T-helper 1 cell treated with Interleukin-12 subunit alpha and Interleukin-12 subunit beta and Interleukin-4 antibody, amounts not matched to agents 30 μg/mL and 1 μg/mL, for 36 hours (primary cell): Measurements from ENCODE around the gene VOPP1.
"Not testable (repeated sequence)": the region's sequence is repeated elsewhere in the genome, so short reads cannot be mapped to it uniquely, and the experiment has no call there.

Experiments
- H3K27ac Mint-ChIP-seq: one replicate; pipeline ENCODE4 v1.8.0; 2021; ENCODE audit warnings: mild to moderate bottlenecking, mixed read lengths
- H3K27me3 Mint-ChIP-seq: one replicate; pipeline ENCODE4 v1.8.0; 2021; ENCODE audit warnings: low read depth, mixed read lengths
- H3K36me3 Mint-ChIP-seq: one replicate; pipeline ENCODE4 v1.8.0; 2021; ENCODE audit warnings: low read depth, mixed read lengths
- H3K4me1 Mint-ChIP-seq: one replicate; pipeline ENCODE4 v1.8.0; 2021; ENCODE audit warnings: low read depth, mixed read lengths
- H3K4me3 Mint-ChIP-seq: one replicate; pipeline ENCODE4 v1.8.0; 2021; ENCODE audit warnings: mild to moderate bottlenecking, moderate library complexity, mixed read lengths
- H3K9me3 Mint-ChIP-seq: one replicate; pipeline ENCODE4 v1.8.0; 2021; ENCODE audit warnings: mixed read lengths

The VOPP1 gene

DNA sequence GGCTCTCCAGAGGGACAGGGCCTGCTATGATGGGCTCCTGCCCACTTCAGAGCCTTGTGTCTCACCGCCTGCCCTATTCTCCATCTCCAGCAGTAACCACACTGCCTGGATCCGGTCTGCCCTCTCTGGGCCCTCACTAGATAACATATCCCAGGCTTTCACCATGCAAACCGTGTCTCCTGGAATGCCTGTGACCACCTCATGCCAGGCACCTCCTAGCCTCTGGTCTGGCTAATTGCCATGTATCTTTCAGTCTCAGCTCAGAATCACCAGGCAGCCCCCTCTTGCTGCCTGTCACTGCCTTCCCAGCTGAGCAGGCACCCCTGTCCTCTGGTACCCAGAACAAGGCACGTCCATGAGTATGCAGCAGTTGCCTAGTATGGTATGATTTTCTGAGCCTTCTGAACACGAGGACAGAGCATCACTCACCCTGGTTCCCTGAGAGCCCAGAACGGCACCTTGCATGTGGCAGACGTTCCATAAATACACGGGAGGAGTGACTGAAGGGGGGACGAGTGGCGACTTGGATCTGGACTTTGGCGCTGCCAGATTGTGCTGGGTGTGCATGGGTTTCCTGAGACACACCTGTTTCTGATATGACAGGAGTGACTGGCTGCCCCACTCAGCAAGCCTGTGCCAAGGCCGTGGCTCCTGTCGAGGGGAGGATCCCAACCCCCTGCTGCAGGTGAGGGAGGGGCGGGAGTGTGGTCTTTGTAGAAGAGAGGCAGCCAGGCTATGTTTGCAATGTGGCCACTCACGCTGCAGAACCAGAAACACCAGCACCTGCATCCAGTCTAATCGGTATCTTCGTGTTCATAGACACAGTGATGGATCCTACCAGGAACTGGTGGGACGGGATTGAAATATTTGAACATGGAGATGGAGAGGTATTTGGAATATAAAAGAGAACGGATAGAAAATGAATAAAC lies 95.2 kb downstream of the VOPP1 start:
- peak overlapping the region; percentile 29 for H3K27ac Mint-ChIP-seq
- no peaks in the 10 kb centered on the region for H3K9me3 Mint-ChIP-seq
- H3K4me3 Mint-ChIP-seq, result no peak overlapping the region
- H3K4me1 Mint-ChIP-seq, result peaks cover 57% of the 10 kb centered on the region
- no peaks in the 10 kb centered on the region for H3K27me3 Mint-ChIP-seq
- peaks cover 46% of the 10 kb centered on the region for H3K36me3 Mint-ChIP-seq

DNA sequence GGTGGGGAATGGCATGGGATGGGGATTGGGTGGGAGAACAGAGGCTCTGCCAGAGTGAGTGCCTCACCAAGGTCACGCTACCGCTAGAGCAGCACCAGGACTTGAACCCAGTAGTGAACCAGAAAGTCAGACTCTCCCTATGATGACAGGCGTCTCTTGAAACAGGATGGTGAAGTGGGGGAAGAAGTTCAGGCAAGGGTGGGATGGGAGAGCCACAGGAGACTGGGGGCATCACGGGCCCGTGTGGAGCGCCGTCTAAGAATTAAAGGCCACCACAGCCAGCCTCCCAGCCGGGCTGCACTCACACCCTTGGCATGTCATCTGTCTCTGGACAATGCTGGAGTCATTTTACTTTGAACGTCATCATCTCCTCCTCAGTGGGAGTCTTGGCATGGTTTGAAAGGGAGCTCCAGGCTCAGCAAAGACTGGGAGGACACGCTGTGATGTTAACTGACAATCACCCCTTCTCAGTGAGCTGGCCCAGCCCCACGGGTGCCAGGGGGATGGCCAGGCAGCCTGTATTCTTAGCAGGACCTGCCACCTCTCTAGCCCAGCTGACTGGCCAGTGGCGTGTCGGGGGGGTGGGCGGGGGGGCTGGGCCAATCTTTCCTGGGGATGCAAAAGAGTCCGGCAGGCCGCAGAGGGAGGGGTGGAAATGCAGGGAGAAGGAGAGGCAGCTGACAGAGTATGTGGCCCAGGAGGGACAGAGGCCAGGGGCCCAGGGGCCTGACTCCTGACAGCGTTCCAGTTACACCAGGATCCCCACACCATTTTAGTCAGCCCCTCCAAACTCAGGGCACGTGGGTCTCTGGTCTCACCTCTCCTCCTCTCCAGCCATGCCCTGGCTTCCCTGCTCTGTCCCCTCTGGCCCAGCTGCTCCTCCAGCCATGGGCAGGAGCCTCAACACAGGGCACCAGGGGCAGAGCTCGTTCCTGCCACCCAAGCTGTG lies 96.2 kb downstream of the VOPP1 start:
- no peaks in the 10 kb centered on the region for H3K27me3 Mint-ChIP-seq
- H3K4me3 Mint-ChIP-seq, result peak overlapping the region; percentile 69
- peak overlapping the region; percentile 75 for H3K27ac Mint-ChIP-seq
- H3K9me3 Mint-ChIP-seq, result no peaks in the 10 kb centered on the region
- peaks cover 48% of the 10 kb centered on the region for H3K36me3 Mint-ChIP-seq
- peaks cover 56% of the 10 kb centered on the region for H3K4me1 Mint-ChIP-seq

DNA sequence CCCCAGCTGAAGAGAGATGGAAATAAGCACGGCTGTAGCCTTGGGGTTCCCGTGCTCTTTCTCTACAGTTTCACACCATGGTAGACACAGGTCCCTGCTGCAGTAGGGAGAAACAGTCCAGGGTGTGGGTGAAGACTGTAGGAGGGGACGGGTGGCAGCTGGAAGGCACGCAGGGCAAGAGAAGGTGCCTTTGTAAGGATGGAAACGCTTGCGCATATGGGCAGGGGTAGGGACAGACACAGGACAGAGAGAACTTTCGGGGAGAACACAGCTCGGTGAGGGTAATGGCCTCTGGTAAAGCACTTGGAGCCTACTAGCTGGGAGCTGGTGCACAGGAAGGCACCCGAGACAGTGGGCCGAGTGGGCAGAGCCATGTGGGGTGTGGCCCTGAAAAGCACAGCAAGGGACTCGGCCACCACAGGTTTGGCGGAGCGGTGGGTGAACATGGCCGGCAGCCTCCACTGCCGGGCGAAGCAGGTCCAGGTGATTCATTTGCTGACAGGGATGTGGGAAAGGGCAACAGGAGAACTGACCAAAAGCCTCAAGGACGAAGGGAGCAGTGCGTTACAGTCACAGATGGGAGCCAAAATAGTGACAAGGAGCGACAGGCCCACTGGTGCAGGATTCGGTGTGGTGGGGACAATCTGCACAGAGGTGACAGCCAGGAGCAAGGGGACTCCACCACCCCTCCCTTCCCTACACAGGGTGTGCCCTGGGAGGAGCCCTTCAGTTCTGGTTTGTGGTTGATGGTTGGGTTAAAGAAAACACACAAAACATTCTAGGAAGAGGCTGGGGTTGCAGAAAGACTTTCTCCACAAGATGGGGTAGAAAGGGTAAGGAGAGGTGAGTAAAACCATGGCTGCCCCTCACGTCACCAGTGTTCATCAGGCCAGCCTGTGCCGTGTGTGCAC lies 97.1 kb downstream of the VOPP1 start:
- H3K4me3 Mint-ChIP-seq, result peak overlapping the region; percentile 69
- peaks cover 54% of the 10 kb centered on the region for H3K4me1 Mint-ChIP-seq
- H3K9me3 Mint-ChIP-seq, result no peaks in the 10 kb centered on the region
- H3K27me3 Mint-ChIP-seq, result no peaks in the 10 kb centered on the region
- peak overlapping the region; percentile 75 for H3K27ac Mint-ChIP-seq
- H3K36me3 Mint-ChIP-seq, result peaks cover 47% of the 10 kb centered on the region

DNA sequence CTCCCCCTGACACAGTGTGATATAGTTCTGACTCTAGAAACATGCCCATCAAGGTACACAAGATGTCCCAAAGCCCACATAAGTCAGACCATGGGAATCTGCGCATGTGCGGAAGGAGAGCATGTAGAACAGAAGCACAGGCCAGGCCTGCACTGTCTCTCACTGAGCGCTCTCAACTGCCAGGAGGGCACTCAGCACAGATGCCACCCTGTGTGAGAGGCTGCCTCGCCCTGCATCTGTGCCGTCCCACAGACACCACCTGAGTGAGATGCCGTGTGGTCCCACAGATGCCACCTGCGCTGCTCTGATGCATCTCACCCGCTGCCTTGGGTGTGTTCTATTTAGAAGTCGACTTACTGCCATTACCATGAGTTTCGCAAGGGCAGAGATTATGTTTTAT lies 98.4 kb downstream of the VOPP1 start:
- peak overlapping the region; percentile 69 for H3K4me3 Mint-ChIP-seq
- H3K27ac Mint-ChIP-seq, result peak overlapping the region; percentile 58
- H3K9me3 Mint-ChIP-seq, result no peaks in the 10 kb centered on the region
- H3K27me3 Mint-ChIP-seq, result no peaks in the 10 kb centered on the region
- H3K4me1 Mint-ChIP-seq, result peaks cover 65% of the 10 kb centered on the region
- H3K36me3 Mint-ChIP-seq, result peaks cover 47% of the 10 kb centered on the region

DNA sequence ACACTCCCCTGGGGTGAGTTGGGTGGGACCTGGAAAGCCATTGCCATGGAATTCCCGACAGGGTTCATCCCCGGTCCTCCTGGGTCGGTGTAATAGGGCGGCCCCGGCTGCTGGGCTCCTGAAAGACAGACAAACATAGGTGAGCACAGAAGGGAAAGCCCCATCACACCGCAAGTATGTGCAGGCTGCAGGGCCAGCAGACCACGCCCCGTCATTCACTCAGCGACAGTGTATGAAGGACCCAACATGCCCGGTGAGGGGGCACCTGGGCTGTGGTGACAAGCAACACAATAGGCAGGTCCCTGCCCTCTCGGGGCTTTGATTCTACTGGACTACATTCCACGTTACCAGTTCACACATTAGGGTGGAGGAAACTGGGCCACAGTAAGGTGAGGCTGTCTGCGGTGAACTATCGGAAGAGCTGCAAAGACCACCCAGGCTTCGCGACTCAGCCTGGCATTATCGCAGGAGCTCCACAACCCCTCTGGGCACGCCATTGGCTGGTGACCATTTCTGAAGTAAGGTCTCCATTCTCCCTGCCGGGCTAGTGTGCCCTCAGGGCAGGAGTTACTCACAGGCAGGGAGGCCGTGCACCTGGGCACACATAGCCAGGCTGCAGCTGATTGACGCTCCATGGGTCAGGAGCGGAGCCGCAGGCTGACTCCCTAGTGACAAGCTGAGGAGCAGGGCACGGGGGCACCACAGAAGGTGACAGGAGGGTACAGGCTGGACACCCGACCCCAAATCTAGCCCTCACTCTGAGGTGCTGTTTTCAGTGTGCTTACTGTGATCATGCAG lies 99.2 kb downstream of the VOPP1 start:
- no peak overlapping the region for H3K27ac Mint-ChIP-seq
- H3K27me3 Mint-ChIP-seq, result no peaks in the 10 kb centered on the region
- peaks cover 49% of the 10 kb centered on the region for H3K36me3 Mint-ChIP-seq
- H3K4me3 Mint-ChIP-seq, result no peak overlapping the region
- peaks cover 65% of the 10 kb centered on the region for H3K4me1 Mint-ChIP-seq
- no peaks in the 10 kb centered on the region for H3K9me3 Mint-ChIP-seq

DNA sequence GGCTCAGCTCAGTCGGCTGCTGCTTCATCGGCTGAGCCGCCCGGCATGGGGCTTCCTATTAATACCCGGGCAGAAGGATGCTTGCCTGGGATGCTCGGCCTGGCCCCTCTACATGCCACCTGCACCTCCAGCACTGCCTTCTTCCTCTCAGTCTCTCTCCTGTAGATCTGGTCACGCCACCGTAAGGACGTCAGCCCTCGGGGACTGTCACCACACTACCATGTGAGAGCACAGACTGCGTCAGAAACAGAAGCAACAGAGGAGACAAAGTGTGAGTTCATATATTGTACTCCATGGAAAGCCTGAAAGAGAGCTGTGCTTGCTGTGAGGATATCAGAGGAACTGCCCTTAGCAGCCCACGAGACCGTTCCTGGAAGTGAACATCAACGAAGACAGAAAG lies 99.9 kb downstream of the VOPP1 start:
- Mint-ChIP-seq H3K4me1 (peaks cover 63% of the 10 kb centered on the region), H3K36me3 (peaks cover 47% of the 10 kb centered on the region)
- not testable (repeated sequence) for H3K9me3 Mint-ChIP-seq, H3K27me3 Mint-ChIP-seq, H3K4me3 Mint-ChIP-seq, H3K27ac Mint-ChIP-seq

DNA sequence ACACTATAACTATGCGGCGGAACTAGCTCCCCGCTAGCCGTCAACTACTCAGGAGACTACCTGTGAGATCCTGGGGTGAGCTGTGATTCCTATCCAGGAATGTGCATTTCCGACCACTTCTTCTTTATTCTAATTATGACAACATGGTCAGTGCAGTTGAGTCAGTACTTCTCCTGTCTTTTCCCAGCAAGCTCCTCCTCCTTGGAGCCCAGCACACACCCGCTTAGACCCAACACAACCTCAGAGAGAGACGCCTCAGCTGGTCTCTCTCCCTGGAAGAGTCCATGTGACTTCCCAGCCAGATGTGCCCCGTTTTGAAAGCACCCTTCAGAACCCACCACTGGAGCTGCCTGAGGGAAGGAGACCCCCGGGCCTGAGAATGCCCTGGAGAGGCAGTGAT lies 100.7 kb downstream of the VOPP1 start:
- Mint-ChIP-seq H3K4me1 (peaks cover 59% of the 10 kb centered on the region), H3K36me3 (peaks cover 49% of the 10 kb centered on the region)
- H3K9me3 Mint-ChIP-seq, H3K27ac Mint-ChIP-seq, H3K27me3 Mint-ChIP-seq, H3K4me3 Mint-ChIP-seq: not testable (repeated sequence)

DNA sequence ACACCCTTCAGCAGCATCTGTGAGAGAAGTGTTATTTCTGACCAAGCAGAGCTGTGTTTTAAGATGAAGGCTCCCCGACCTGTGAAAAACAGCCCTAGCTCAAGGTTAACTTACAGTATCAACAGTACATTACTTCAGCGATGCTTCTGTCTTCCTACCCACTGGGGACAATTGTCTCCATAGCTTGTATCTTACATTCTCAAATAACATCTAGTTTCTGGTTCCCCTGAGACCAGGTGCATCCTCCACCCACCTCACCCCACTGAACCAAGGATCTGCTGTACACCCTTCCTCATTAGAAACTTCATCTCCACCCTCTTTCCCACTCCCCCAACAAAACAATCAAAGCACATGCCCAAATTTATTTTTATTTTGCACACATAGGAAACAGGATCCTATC lies 102.0 kb downstream of the VOPP1 start:
- Mint-ChIP-seq H3K4me1 (peaks cover 55% of the 10 kb centered on the region), H3K27ac (peak overlapping the region; percentile 71), H3K27me3 (no peaks in the 10 kb centered on the region), H3K9me3 (peaks cover 1% of the 10 kb centered on the region), H3K4me3 (peak overlapping the region; percentile 64), H3K36me3 (peaks cover 53% of the 10 kb centered on the region)

DNA sequence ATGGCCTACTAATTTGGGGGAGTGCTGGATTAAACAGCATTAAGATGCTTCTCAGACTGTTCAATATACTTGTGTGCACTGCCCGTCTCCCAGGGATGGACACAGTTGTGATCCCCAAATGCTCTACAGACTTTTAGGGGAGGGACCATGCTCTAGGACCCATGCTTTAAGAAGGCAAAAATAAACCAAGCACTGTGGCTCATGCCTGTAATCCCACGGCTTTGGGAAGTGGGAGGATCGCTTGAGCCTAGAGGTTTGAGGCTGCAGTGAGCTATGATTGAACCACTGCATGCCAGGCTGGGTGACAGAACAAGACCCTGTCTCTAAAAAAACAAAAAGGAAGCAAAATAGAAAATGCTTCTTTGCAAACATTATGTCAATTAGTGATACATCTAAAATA lies 102.6 kb downstream of the VOPP1 start:
- peaks cover 6% of the 10 kb centered on the region for H3K9me3 Mint-ChIP-seq
- H3K4me3 Mint-ChIP-seq, result peak overlapping the region; percentile 28
- peaks cover 53% of the 10 kb centered on the region for H3K36me3 Mint-ChIP-seq
- peaks cover 52% of the 10 kb centered on the region for H3K4me1 Mint-ChIP-seq
- no peaks in the 10 kb centered on the region for H3K27me3 Mint-ChIP-seq
- H3K27ac Mint-ChIP-seq, result peak overlapping the region; percentile 73

DNA sequence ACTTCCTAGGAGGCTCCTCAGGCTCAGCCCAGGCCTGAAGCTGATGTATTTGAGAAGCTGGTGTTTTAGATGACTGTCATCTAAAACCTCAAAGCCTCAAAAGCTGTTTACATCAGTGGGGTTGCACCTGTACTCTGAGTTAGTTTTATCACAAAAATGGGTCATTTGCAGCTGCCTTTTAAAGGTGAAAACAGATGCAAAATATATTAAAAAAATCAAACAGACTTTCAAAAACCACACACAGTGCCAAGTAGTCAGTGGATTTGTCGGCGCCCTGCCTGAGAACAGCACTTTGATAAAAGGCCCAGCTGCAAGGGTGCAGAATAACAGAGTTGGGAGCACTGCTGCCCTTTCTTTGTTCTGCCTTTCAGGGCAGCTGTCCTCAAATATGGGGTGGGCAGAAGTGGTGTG lies 103.0 kb downstream of the VOPP1 start:
- Mint-ChIP-seq H3K4me1 (peaks cover 48% of the 10 kb centered on the region), H3K4me3 (peak overlapping the region; percentile 28), H3K9me3 (peaks cover 9% of the 10 kb centered on the region), H3K36me3 (peaks cover 53% of the 10 kb centered on the region), H3K27me3 (no peaks in the 10 kb centered on the region), H3K27ac (peak overlapping the region; percentile 73)

DNA sequence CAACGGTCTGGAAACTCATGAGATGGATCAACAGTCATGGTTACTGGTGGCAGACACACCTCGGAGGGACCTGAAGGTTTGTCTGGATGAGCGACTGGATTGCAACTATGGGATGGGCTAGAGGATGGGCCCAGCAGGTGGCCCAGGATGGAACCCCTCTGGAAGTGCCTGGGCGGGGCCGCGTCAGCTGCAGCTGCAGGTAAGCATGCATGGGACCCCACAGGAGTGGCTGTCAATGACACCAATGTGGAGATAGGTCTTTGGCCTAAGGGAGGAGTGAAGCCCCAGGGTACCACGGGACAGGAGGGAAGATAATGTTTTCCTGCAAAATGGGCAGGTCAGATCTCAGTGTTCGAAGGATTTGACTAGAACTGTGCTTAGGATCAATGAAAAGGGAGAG lies 103.8 kb downstream of the VOPP1 start:
- H3K27ac Mint-ChIP-seq, result peak overlapping the region; percentile 73
- H3K36me3 Mint-ChIP-seq, result peaks cover 55% of the 10 kb centered on the region

DNA sequence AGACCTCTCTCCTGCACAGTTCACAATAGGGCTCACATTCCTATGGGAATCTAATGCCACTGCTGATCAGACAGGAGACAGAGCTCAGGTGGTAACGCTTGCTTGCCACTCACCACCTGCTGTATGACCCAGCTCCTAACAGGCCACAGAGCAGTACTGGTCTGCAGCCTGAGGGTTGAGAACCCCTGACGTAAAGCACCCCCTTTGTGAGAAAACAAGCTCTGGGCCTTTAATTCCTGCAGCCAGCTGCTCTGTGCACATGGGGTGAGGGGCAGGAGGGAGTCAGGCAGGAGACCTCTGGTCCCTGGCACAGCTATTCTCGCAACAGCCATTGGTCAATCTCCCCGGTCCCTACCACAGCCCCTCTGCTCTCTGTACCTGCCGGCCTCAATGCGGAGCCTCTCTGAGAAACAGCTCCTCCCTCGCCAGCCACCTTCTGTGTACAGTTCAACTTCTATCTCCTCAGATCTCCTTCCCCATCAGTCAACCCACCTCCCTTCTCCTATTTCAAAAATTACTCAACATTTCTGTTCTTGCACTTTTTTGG lies 105.2 kb downstream of the VOPP1 start:
- peak overlapping the region; percentile 26 for H3K27ac Mint-ChIP-seq
- H3K4me3 Mint-ChIP-seq, result no peak overlapping the region
- H3K9me3 Mint-ChIP-seq, result peaks cover 16% of the 10 kb centered on the region
- H3K27me3 Mint-ChIP-seq, result no peaks in the 10 kb centered on the region
- peaks cover 65% of the 10 kb centered on the region for H3K36me3 Mint-ChIP-seq
- peaks cover 51% of the 10 kb centered on the region for H3K4me1 Mint-ChIP-seq

More for the DNA sequence above, 103.8 kb downstream of the VOPP1 start:
- peaks cover 9% of the 10 kb centered on the region for H3K9me3 Mint-ChIP-seq
- H3K4me3 Mint-ChIP-seq, result no peak overlapping the region
- H3K4me1 Mint-ChIP-seq, result peaks cover 43% of the 10 kb centered on the region
- no peaks in the 10 kb centered on the region for H3K27me3 Mint-ChIP-seq

DNA sequence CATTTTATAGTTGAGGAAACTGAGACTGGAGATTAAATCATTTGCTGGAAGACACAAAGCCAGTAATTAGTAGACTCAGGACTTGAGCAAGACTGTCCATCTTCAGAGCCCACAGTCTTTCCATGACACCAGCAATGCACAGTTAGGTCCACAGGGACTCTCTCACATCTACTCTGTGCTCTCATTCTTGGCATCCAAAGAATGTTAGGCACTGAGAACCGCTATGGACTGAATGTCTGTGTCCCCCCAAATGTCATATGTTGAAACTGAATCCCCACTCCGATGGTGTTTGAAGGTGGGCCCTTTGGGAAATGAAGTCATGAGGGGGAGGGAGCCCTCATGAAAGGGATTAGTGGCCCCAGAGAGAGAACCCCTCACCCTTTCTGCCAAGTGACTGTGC lies 106.6 kb downstream of the VOPP1 start:
- Mint-ChIP-seq H3K27ac (no peak overlapping the region), H3K4me3 (no peak overlapping the region), H3K9me3 (peaks cover 27% of the 10 kb centered on the region), H3K4me1 (peaks cover 55% of the 10 kb centered on the region), H3K27me3 (no peaks in the 10 kb centered on the region), H3K36me3 (peaks cover 67% of the 10 kb centered on the region)
